Psoas muscle (tissue), 8 donors: Measurements from ENCODE around the gene FOXP1. TPM values are rescaled to one million over a fixed set of nuclear protein-coding genes. Genes with fewer than 3 reads are reported as not detected.

ENCODE experiments used
- ATAC-seq, 4 donors: fragments of 200-7000 bp; cut with Tn5 transposase; one replicate each; pipeline ENCODE4 v1.9.1; 2020; ENCODE audit warnings: moderate library complexity in 3 of 4, mild to moderate bottlenecking in 2 of 4
- DNase-seq, 2 donors: peaks; one replicate each; pipeline ENCODE4 v3.0.0-alpha.2; 2020
- H3K27ac ChIP-seq: fragments of 200-600 bp; one replicate; pipeline ENCODE4 v1.8.0; 2022
- H3K27me3 ChIP-seq, 3 donors: fragments of 200-600 bp in 1 of 3; one replicate each; pipeline versions ENCODE4 v1.6.1 to v1.8.0; 2013 to 2022; ENCODE audit warnings: low read length in 2 of 3, mild to moderate bottlenecking in 2 of 3, moderate library complexity in 1 of 3; ENCODE audit not compliant: insufficient read depth in 3 of 3
- H3K36me3 ChIP-seq, 2 donors: fragments of 200-600 bp in 1 of 2; one replicate each; pipeline versions ENCODE4 v1.6.1 to v1.8.0; 2013 to 2022; ENCODE audit warnings: low read depth in 1 of 2, mild to moderate bottlenecking in 1 of 2, moderate library complexity in 1 of 2; ENCODE audit not compliant: insufficient read depth in 1 of 2
- H3K4me1 ChIP-seq: fragments of 200-600 bp; one replicate; pipeline ENCODE4 v1.8.0; 2022
- H3K4me3 ChIP-seq: fragments of 200-600 bp; one replicate; pipeline ENCODE4 v1.8.0; 2022; ENCODE audit warnings: mild to moderate bottlenecking
- H3K9me3 ChIP-seq: fragments of 200-600 bp; one replicate; pipeline ENCODE4 v1.8.0; 2022
- WGBS, 3 donors: extraction: QIAGEN DNeasy Blood & Tissue Kit; methylation state at CpG; one replicate each; pipeline versions ENCODE4 v1.1.6 to v1.1.7; 2013; 5-methylcytosine and 5-hydroxymethylcytosine counted together
- intact Hi-C, 2 donors: fragments of 100-400 bp; cut with DNase I; formaldehyde crosslinking; loops; one replicate each; pipeline versions ENCODE4 v1.11.0 to v1.14.2; 2022
- polyA plus RNA-seq, 3 donors: library from polyadenylated mRNA; stranded (reverse); fragments of 200-250 nt; gene quantifications; one replicate each; pipeline ENCODE4 v1.2.3, GENCODE V29; 2013
- total RNA-seq, 4 donors: library from RNA; stranded (reverse); fragmentation: NEBNext Ultra II Directional in 2 of 4; extraction: Animal tissue kit (Norgen Biotek cat#: 25700) in 2 of 4; gene quantifications; one replicate each; pipeline versions ENCODE4 v1.2.1 to v1.2.4, GENCODE V29; 2021 to 2023
- TF ChIP-seq, protein P1 (sequence below): fragments of 200-600 bp; IDR thresholded peaks from one replicate; pipeline ENCODE4 v1.8.0; 2022; ENCODE audit warnings: antibody characterized with exemption
- donor health status: healthy with polysubstance abuse.
- donor health status: DM: no; HTN: no; CAD: no; lungs with moderate emphysema.
- donor health status: Bipolar disorder and iron deficiency.
- donor health status: healthy.
- donor health status: DM: yes; HTN: yes; CAD: no.
- donor health status: DM: no; HTN: no; CAD: no.
- donor health status: DM: no; HTN: no; CAD: no.
- donor health status: DM: yes; HTN: yes; CAD: no.

Gene FOXP1
- total and polyA plus RNA-seq, 7 donors: 2.6 to 26.4 (median 15.4) TPM

- peak in 2 of 4 donors; percentile 77 to 79 for ATAC-seq
- TF ChIP-seq, protein P1, sequence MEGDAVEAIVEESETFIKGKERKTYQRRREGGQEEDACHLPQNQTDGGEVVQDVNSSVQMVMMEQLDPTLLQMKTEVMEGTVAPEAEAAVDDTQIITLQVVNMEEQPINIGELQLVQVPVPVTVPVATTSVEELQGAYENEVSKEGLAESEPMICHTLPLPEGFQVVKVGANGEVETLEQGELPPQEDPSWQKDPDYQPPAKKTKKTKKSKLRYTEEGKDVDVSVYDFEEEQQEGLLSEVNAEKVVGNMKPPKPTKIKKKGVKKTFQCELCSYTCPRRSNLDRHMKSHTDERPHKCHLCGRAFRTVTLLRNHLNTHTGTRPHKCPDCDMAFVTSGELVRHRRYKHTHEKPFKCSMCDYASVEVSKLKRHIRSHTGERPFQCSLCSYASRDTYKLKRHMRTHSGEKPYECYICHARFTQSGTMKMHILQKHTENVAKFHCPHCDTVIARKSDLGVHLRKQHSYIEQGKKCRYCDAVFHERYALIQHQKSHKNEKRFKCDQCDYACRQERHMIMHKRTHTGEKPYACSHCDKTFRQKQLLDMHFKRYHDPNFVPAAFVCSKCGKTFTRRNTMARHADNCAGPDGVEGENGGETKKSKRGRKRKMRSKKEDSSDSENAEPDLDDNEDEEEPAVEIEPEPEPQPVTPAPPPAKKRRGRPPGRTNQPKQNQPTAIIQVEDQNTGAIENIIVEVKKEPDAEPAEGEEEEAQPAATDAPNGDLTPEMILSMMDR: no peak
- WGBS, 3 donors: 63 to 74% (median 65%) methylated on average over 6 of the region's 6 CpGs
These were observed 227.3 kb downstream of the FOXP1 start for GRCh38 chr3:71356265-71356664.

GRCh38 chr3:71355862-71356261, 227.7 kb downstream of the FOXP1 start:
- Histone ChIP-seq H3K4me3 (no peak overlapping the region), H3K4me1 (no peaks in the 10 kb centered on the region), H3K36me3 (no peaks in the 10 kb centered on the region), H3K9me3 (no peaks in the 10 kb centered on the region), H3K27ac (no peak overlapping the region), H3K27me3 (no peaks in the 10 kb centered on the region)
- intact Hi-C loops: no loop called here
- no peak for ATAC-seq
- TF ChIP-seq, protein P1: no peak
- no peak for DNase-seq
- WGBS, 3 donors: 66 to 76% (median 70%) methylated on average over 7 of the region's 7 CpGs

More at GRCh38 chr3:71356265-71356664, 227.3 kb downstream of the FOXP1 start:
- H3K36me3 ChIP-seq: no peaks in the 10 kb centered on the region
- H3K4me1 ChIP-seq: no peaks in the 10 kb centered on the region
- no peaks in the 10 kb centered on the region for H3K9me3 ChIP-seq
- no peak for DNase-seq
- no peak overlapping the region for H3K27ac ChIP-seq
- H3K4me3 ChIP-seq: no peak overlapping the region
- H3K27me3 ChIP-seq: no peaks in the 10 kb centered on the region
- intact Hi-C loops: no loop called here

DNA sequence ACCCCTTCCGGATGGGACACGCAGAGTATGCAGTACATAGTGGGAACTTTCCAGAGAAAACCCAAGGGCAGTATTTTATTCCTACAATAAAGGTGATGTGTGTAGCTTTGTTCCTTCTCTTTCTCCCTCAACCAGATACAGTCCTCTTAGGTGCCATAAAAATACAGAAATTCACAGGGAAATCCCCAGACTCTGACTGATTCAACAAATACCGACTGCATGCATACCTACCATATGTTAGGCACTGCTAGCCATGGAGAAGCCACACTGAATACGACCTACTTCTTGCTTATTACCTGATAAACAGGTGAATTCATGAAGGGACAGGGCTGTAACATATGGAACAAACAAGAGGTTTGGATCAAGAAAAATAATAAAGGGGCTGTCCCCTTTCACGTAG, 228.5 kb downstream of the FOXP1 start:
- H3K9me3 ChIP-seq: no peaks in the 10 kb centered on the region
- no peaks in the 10 kb centered on the region for H3K4me1 ChIP-seq
- intact Hi-C loops: no loop called here
- H3K27ac ChIP-seq: no peak overlapping the region
- no peaks in the 10 kb centered on the region for H3K27me3 ChIP-seq
- no peaks in the 10 kb centered on the region for H3K36me3 ChIP-seq
- ATAC-seq (no peak), DNase-seq (no peak)
- TF ChIP-seq, protein P1: no peak
- H3K4me3 ChIP-seq: no peak overlapping the region
- 93 to 96% (median 94%) methylated on average over 5 of the region's 5 CpGs for whole genome bisulfite sequencing, 3 donors

- intact Hi-C loops: no loop called here
- Histone ChIP-seq H3K27me3 (no peaks in the 10 kb centered on the region), H3K4me1 (no peaks in the 10 kb centered on the region), H3K27ac (no peak overlapping the region), H3K36me3 (no peaks in the 10 kb centered on the region), H3K4me3 (no peak overlapping the region), H3K9me3 (no peaks in the 10 kb centered on the region)
- TF ChIP-seq, protein P1: no peak
- ATAC-seq (no peak), DNase-seq (no peak)
- 86 to 91% (median 89%) methylated on average over 4 of the region's 4 CpGs for WGBS, 3 donors
These were observed 232.0 kb downstream of the FOXP1 start for GRCh38 chr3:71351403-71352149.

GRCh38 chr3:71350998-71351397, 232.5 kb downstream of the FOXP1 start:
- Histone ChIP-seq H3K9me3 (no peaks in the 10 kb centered on the region), H3K4me3 (no peak overlapping the region), H3K27me3 (no peaks in the 10 kb centered on the region), H3K27ac (no peak overlapping the region), H3K36me3 (no peaks in the 10 kb centered on the region), H3K4me1 (no peaks in the 10 kb centered on the region)
- ATAC-seq (no peak), DNase-seq (no peak)
- TF ChIP-seq, protein P1: no peak
- WGBS, 3 donors: 54 to 94% (median 61%) methylated on average over 4 of the region's 4 CpGs
- intact Hi-C loops: no loop called here
